Measurements from ENCODE around the gene EME1. TPM values are rescaled to one million over a fixed set of nuclear protein-coding genes. Genes with fewer than 3 reads are reported as not detected.
"Not testable (repeated sequence)": the region's sequence is repeated elsewhere in the genome, so short reads cannot be mapped to it uniquely, and the experiment has no call there.

Gene EME1
- total RNA-seq, 2 experiments from 2014 or later, result 0.36 to 0.92 TPM

DNA sequence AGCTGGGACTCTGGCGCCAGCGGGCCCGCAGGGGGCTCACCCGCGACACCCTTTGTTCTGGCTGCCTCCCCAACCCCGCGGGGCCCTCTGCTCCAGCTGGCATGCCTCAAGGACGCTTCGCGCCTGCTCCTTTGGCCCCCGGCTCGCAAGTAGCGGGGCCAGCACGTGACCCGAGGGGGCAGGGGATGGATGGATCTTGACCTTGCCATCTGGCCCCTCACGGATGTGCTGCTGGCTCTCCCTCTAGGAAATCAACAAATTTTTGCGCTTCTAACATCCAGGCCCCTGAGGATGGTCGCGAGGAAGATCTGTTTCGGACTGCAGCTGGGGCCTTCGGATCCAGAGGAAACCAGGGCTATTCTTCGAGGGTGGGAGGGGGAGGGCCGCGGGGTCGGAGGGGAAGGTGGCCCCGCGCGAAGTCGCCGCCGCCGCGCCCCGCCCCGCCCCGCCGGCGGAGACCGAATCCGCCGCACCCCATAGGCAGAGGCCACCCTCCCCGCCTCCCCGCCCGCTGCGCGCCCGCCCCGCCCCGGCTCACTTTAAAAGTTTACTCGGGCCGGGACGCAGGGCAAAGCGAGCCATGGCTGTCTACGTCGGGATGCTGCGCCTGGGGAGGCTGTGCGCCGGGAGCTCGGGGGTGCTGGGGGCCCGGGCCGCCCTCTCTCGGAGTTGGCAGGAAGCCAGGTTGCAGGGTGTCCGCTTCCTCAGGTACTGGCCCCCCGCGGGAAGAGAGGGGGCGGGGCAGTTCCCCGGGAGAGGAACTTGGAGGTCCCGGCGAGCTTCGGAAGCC, 52.8 kb downstream of the EME1 start, which contains the start of gene ACSF2:
TSS of gene ACSF2 (plus strand) at position 537 of the 790 bp plus-strand sequence. CDS start at position 581, 44 bp downstream.
- Histone ChIP-seq H3K4me3 (ENCODE audit: low read length) (peak within 1 kb of the TSS; percentile 79), H3K36me3 (ENCODE audit: insufficient read depth, low read length) (no peaks in the 10 kb centered on the region), H3K27me3 (ENCODE audit: control insufficient read depth in 1 of 2, insufficient read depth in 2 of 2, low read length in 2 of 2) (no peaks in the 10 kb centered on the region), H3K4me1 (ENCODE audit: insufficient read depth, low read length) (peaks cover 36% of the 10 kb centered on the region), H3K27ac (ENCODE audit: low read depth in 1 of 2, low read length in 2 of 2) (peak within 1 kb of the TSS; percentile 51 to 63), H3K9me3 (ENCODE audit: control insufficient read depth in 1 of 2, insufficient read depth in 1 of 2, low read length in 2 of 2) (no peaks in the 10 kb centered on the region)
- POLR2A ChIA-PET, result interaction anchor here (1.3 to 3.0 kb wide), 4 partner anchors 29 to 80 kb away, joined by 3 to 21 read pairs (median 5); partner anchors contain the start of genes LRRC59, RSAD1 and XYLT2
- CTCF ChIA-PET, result interaction anchor here (0.9 to 2.0 kb wide), 3 partner anchors 9 to 29 kb away, joined by 3 to 14 read pairs (median 5); partner anchors contain the start of gene LRRC59
- Mint-ChIP-seq H3K27me3 (no peaks in the 10 kb centered on the region), H3K36me3 (ENCODE audit: low read depth) (peaks cover 5% of the 10 kb centered on the region), H3K4me1 (ENCODE audit: low read depth) (peaks cover 45% of the 10 kb centered on the region), H3K9me3 (no peaks in the 10 kb centered on the region), H3K4me3 (peak within 1 kb of the TSS; percentile 87), H3K27ac (peak within 1 kb of the TSS; percentile 70)
- intact Hi-C loops (cut with DNase I, micrococcal nuclease), result loop anchor here in 1 of 2 experiments (2.0 kb wide), 2 partner anchors 27 to 53 kb away; partner anchors contain the start of gene RSAD1
- ATAC-seq (ENCODE audit: poor library complexity) (peak; percentile 88), DNase-seq (peak; percentile 43 to 82 (median 65))
- TF ChIP-seq, protein P1, sequence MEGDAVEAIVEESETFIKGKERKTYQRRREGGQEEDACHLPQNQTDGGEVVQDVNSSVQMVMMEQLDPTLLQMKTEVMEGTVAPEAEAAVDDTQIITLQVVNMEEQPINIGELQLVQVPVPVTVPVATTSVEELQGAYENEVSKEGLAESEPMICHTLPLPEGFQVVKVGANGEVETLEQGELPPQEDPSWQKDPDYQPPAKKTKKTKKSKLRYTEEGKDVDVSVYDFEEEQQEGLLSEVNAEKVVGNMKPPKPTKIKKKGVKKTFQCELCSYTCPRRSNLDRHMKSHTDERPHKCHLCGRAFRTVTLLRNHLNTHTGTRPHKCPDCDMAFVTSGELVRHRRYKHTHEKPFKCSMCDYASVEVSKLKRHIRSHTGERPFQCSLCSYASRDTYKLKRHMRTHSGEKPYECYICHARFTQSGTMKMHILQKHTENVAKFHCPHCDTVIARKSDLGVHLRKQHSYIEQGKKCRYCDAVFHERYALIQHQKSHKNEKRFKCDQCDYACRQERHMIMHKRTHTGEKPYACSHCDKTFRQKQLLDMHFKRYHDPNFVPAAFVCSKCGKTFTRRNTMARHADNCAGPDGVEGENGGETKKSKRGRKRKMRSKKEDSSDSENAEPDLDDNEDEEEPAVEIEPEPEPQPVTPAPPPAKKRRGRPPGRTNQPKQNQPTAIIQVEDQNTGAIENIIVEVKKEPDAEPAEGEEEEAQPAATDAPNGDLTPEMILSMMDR (IDR thresholded peaks at IDR 0.05), result no peak

DNA sequence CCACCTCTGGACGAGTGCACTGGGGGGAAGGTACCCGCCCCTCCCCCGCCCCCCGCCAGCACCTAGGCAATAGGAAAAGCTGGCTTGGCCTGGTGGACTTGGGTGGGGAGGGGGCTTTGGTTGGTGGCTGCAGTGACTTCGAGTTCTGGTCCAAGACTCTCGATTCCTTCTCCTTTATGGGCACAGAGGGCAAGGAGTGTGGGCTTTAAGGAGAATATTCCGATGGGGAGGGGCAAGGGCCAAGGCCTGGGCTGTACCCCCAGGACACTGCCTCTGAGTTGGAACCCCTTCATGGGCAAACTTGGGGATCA, 53.4 kb downstream of the EME1 start:
- Histone ChIP-seq H3K4me1 (ENCODE audit: insufficient read depth, low read length) (peaks cover 32% of the 10 kb centered on the region), H3K36me3 (ENCODE audit: insufficient read depth, low read length) (no peaks in the 10 kb centered on the region), H3K27ac (ENCODE audit: low read depth in 1 of 2, low read length in 2 of 2) (peak overlapping the region; percentile 51 to 63), H3K9me3 (ENCODE audit: control insufficient read depth in 1 of 2, insufficient read depth in 1 of 2, low read length in 2 of 2) (no peaks in the 10 kb centered on the region), H3K27me3 (ENCODE audit: control insufficient read depth in 1 of 2, insufficient read depth in 2 of 2, low read length in 2 of 2) (no peaks in the 10 kb centered on the region), H3K4me3 (ENCODE audit: low read length) (peak overlapping the region; percentile 79)
- POLR2A ChIA-PET, result interaction anchor here (1.3 to 3.0 kb wide), 4 partner anchors 29 to 80 kb away, joined by 3 to 21 read pairs (median 5); partner anchors contain the start of genes LRRC59, RSAD1 and XYLT2
- no peak for ATAC-seq (ENCODE audit: poor library complexity)
- Mint-ChIP-seq H3K27ac (peak overlapping the region; percentile 62), H3K4me1 (ENCODE audit: low read depth) (peaks cover 39% of the 10 kb centered on the region), H3K9me3 (no peaks in the 10 kb centered on the region), H3K4me3 (peak overlapping the region; percentile 82), H3K27me3 (no peaks in the 10 kb centered on the region), H3K36me3 (ENCODE audit: low read depth) (peaks cover 4% of the 10 kb centered on the region)
- TF ChIP-seq, protein P1 (IDR thresholded peaks at IDR 0.05), result no peak
- no peak for DNase-seq
- CTCF ChIA-PET, result interaction anchor here (2.0 kb wide), 1 partner anchor 29 kb away, joined by 14 read pairs; the partner anchor contains the start of gene LRRC59
- intact Hi-C loops (cut with DNase I, micrococcal nuclease), result loop anchor here in 1 of 2 experiments (2.0 kb wide), 1 partner anchor 52 kb away; the partner anchor contains the start of gene RSAD1

DNA sequence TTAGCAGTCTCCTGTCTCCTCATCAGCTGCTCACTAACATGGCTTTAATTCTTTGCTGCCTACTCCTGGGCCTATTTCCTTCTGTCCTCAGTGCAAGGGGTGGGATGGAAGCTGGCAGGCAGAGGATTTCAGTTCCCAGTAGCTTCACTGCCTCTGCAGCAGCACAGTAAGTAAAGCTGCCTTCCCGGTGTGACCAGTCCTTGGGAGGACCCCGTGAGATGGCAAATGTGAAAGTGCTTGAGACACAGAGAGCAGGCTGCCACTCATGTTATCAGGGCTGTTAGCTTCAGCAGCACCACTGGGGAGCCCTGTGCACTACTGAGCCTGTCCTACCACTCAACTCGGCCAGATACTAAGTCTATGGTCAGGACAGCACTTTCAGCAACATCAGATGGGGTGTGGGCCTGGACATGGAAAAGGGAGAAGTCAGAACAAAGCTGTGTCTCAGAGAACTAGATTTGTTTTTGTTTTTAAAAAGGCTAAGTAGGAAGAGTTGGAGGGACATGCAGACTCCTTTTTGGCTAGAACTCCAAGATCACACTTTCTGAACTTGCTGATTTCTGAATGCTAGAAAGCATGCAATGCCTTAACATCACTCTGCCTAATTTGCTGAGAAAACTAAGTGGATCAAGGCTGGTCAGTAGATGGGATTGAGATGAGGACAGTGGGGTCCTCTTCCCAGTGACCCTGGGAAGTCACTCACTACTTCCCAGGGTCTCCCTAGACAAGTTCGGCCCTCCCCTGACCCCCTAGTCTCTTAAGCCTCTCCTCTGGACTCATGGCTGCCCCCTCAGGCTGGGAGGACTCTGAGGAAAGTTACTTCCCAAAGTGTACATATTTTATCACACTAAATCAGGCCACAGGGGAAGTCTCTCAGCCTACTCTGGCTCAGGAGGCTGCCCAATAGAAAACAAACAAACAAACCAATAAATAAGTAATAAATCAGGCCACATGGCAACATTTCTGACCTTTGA, 54.1 kb downstream of the EME1 start:
- CTCF ChIA-PET, result interaction anchor here (2.0 kb wide), 1 partner anchor 29 kb away, joined by 14 read pairs; the partner anchor contains the start of gene LRRC59
- H3K4me1 Mint-ChIP-seq (ENCODE audit: low read depth), result peaks cover 34% of the 10 kb centered on the region
- no peaks in the 10 kb centered on the region for H3K36me3 Mint-ChIP-seq (ENCODE audit: low read depth)
- no peaks in the 10 kb centered on the region for H3K9me3 ChIP-seq (ENCODE audit: control insufficient read depth in 1 of 2, insufficient read depth in 1 of 2, low read length in 2 of 2)
- peak overlapping the region; percentile 82 for H3K4me3 Mint-ChIP-seq
- ATAC-seq (ENCODE audit: poor library complexity), result peak; percentile 13
- TF ChIP-seq, protein P1 (IDR thresholded peaks at IDR 0.05), result no peak
- no peaks in the 10 kb centered on the region for H3K9me3 Mint-ChIP-seq
- H3K27ac Mint-ChIP-seq, result peak overlapping the region; percentile 62
- intact Hi-C loops (cut with DNase I, micrococcal nuclease), result loop anchor here in 1 of 2 experiments (2.0 kb wide), 1 partner anchor 52 kb away; the partner anchor contains the start of gene RSAD1
- peak overlapping the region; percentile 79 for H3K4me3 ChIP-seq (ENCODE audit: low read length)
- H3K27me3 ChIP-seq (ENCODE audit: control insufficient read depth in 1 of 2, insufficient read depth in 2 of 2, low read length in 2 of 2), result no peaks in the 10 kb centered on the region
- POLR2A ChIA-PET, result interaction anchor here (0.8 to 3.0 kb wide), 5 partner anchors 30 to 81 kb away, joined by 3 to 21 read pairs (median 5); partner anchors contain the start of genes LRRC59, RSAD1 and XYLT2
- no peaks in the 10 kb centered on the region for H3K36me3 ChIP-seq (ENCODE audit: insufficient read depth, low read length)
- no peaks in the 10 kb centered on the region for H3K27me3 Mint-ChIP-seq
- peak overlapping the region; percentile 51 to 63 for H3K27ac ChIP-seq (ENCODE audit: low read depth in 1 of 2, low read length in 2 of 2)
- H3K4me1 ChIP-seq (ENCODE audit: insufficient read depth, low read length), result peaks cover 32% of the 10 kb centered on the region
- peak in 7 of 14 experiments; percentile 2 to 41 (median 28) for DNase-seq

- H3K9me3 ChIP-seq (ENCODE audit: control insufficient read depth in 1 of 2, insufficient read depth in 1 of 2, low read length in 2 of 2); H3K27ac ChIP-seq (ENCODE audit: low read depth in 1 of 2, low read length in 2 of 2); DNase-seq; H3K27me3 ChIP-seq (ENCODE audit: control insufficient read depth in 1 of 2, insufficient read depth in 2 of 2, low read length in 2 of 2); POLR2A ChIA-PET; H3K36me3 Mint-ChIP-seq (ENCODE audit: low read depth); H3K27ac Mint-ChIP-seq; H3K9me3 Mint-ChIP-seq; intact Hi-C loops (cut with DNase I, micrococcal nuclease); H3K36me3 ChIP-seq (ENCODE audit: insufficient read depth, low read length); ATAC-seq (ENCODE audit: poor library complexity); H3K4me3 ChIP-seq (ENCODE audit: low read length); H3K27me3 Mint-ChIP-seq: not testable (repeated sequence)
- H3K4me1 Mint-ChIP-seq (ENCODE audit: low read depth), result peaks cover 26% of the 10 kb centered on the region
- H3K4me1 ChIP-seq (ENCODE audit: insufficient read depth, low read length), result peaks cover 32% of the 10 kb centered on the region
- H3K4me3 Mint-ChIP-seq, result peak overlapping the region; percentile 82
- CTCF ChIA-PET, result interaction anchor here (2.0 kb wide), 1 partner anchor 30 kb away, joined by 14 read pairs; the partner anchor contains the start of gene LRRC59
These were observed 55.1 kb downstream of the EME1 start for GRCh38 chr17:50428126-50428525.

Data from CD4-positive, alpha-beta T cell (primary cell).